HepG2 (cell line): ENCODE measurements around the gene ARHGAP20. TPM values are rescaled to one million over a fixed set of nuclear protein-coding genes. Genes with fewer than 3 reads are reported as not detected.

ENCODE experiments used
- ATAC-seq: fragments of 200-7000 bp; cut with Tn5 transposase; 3 replicates; pipeline ENCODE4 v1.9.1; 2020; ENCODE audit warnings: mild to moderate bottlenecking, moderate library complexity
- BruUV-seq: library from RNA; stranded (reverse); fragments of 400-500 nt; replicated peaks from 2 replicates; lab custom pipeline; 2021; lab: Mats Ljungman, UMichigan
- CTCF ChIA-PET: fragments of 300-600 bp; formaldehyde crosslinking; extraction: SDS; loops from one replicate; lab custom pipeline; 2021; ENCODE audit warnings: low total read pairs, inconsistent platforms, low intra/inter-chr PET ratio; lab: Yijun Ruan, JAX
- POLR2A ChIA-PET: fragments of 350-600 bp; sonication (Branson Sonifier 250); formaldehyde crosslinking; loops from one replicate; lab custom pipeline; 2020; ENCODE audit warnings: antibody characterized with exemption, inconsistent platforms; lab: Yijun Ruan, JAX
- DNase-seq: peaks from one replicate; pipeline ENCODE4 v3.0.0-alpha.2; 2015; ENCODE audit warnings: low spot score
- FAIRE-seq: peaks from 3 replicates; lab custom pipeline; 2011; peaks lifted over from hg19 to GRCh38; lab: Jason Lieb, UNC
- H2AFZ ChIP-seq: one replicate; pipeline ENCODE4 v1.6.1; 2011; ENCODE audit warnings: low read length, inconsistent platforms
- H3K27ac ChIP-seq: fragments of 300-600 bp; 3 replicates; pipeline ENCODE4 v1.8.0; 2011; ENCODE audit warnings: mixed run types, mild to moderate bottlenecking, mixed read lengths, low read length, inconsistent platforms; ENCODE audit not compliant: insufficient read depth; ENCODE audit errors: extremely low read length
- H3K27me3 ChIP-seq, 2 experiments: fragments of 200-600 bp in 1 of 2; 2 replicates in 1 of 2; 3 replicates in 1 of 2; pipeline versions ENCODE4 v1.6.0 to v1.8.0; 2011; ENCODE audit warnings: low read length in 2 of 2, mild to moderate bottlenecking in 2 of 2, moderate library complexity in 2 of 2, inconsistent platforms in 1 of 2; ENCODE audit not compliant: insufficient read depth in 2 of 2, control insufficient read depth in 1 of 2
- H3K36me3 ChIP-seq, 2 experiments: fragments of 200-600 bp in 1 of 2; replicated peaks in 1 of 2; 2 replicates in 1 of 2; 3 replicates in 1 of 2; pipeline versions ENCODE4 v1.5.1 to v1.8.0; 2011; ENCODE audit warnings: low read length in 2 of 2, inconsistent platforms in 1 of 2; ENCODE audit not compliant: insufficient read depth in 2 of 2, control insufficient read depth in 1 of 2
- H3K4me1 ChIP-seq: 2 replicates; pipeline ENCODE4 v1.5.1; 2012; ENCODE audit warnings: low read length, inconsistent platforms; ENCODE audit not compliant: insufficient read depth
- H3K4me2 ChIP-seq: 2 replicates; pipeline ENCODE4 v1.6.0; 2011; ENCODE audit warnings: low read depth, low read length, inconsistent platforms
- H3K4me3 ChIP-seq, 3 experiments: fragments of 200-600 bp in 1 of 3; sonication (generic), shearing (Covaris generic) in 1 of 3; replicated peaks in 1 of 3; 2 replicates each; pipeline ENCODE4 v1.5.1; 2011 to 2016; ENCODE audit warnings: low read length in 3 of 3, inconsistent platforms in 2 of 3, low read depth in 2 of 3, mild to moderate bottlenecking in 2 of 3, control low read depth in 1 of 3, mixed read lengths in 1 of 3; ENCODE audit not compliant: insufficient read depth in 1 of 3
- H3K79me2 ChIP-seq: one replicate; pipeline ENCODE4 v1.6.1; 2011; ENCODE audit warnings: low read length, inconsistent platforms; ENCODE audit not compliant: insufficient read depth
- H3K9ac ChIP-seq: 2 replicates; pipeline ENCODE4 v1.6.0; 2011; ENCODE audit warnings: mild to moderate bottlenecking, low read depth, low read length, inconsistent platforms; ENCODE audit not compliant: insufficient read depth
- H3K9me3 ChIP-seq: 2 replicates; pipeline ENCODE4 v1.5.1; 2012; ENCODE audit warnings: mild to moderate bottlenecking, low read length
- H4K20me1 ChIP-seq: 2 replicates; pipeline ENCODE4 v1.6.0; 2011; ENCODE audit warnings: inconsistent platforms, mild to moderate bottlenecking, low read length, moderate library complexity; ENCODE audit not compliant: insufficient read depth
- CREM ChIP-seq, 2 experiments: sonication (generic) in 1 of 2; formaldehyde crosslinking in 1 of 2; IDR thresholded peaks; 2 replicates each; pipeline versions ENCODE4 v1.4.0 to v1.6.1; 2016 to 2020; ENCODE audit warnings: antibody characterized with exemption in 1 of 2, mild to moderate bottlenecking in 1 of 2, missing genetic modification reagents in 1 of 2
- GZF1 ChIP-seq: sonication (generic); formaldehyde crosslinking; IDR thresholded peaks from 2 replicates; pipeline ENCODE4 v1.5.1; 2020; ENCODE audit warnings: mild to moderate bottlenecking, missing genetic modification reagents
- HOXD1 ChIP-seq: sonication (generic); formaldehyde crosslinking; IDR thresholded peaks from 2 replicates; pipeline ENCODE4 v1.5.0; 2020; ENCODE audit warnings: missing genetic modification reagents
- SIN3A ChIP-seq: IDR thresholded peaks from 2 replicates; pipeline ENCODE4 v1.6.1; 2011; ENCODE audit warnings: low read depth, mild to moderate bottlenecking, control low read depth, low read length, borderline replicate concordance
- YEATS2 ChIP-seq: sonication (generic); formaldehyde crosslinking; IDR thresholded peaks from 2 replicates; pipeline ENCODE4 v1.4.0; 2020; ENCODE audit warnings: missing genetic modification reagents, borderline replicate concordance
- ZFP37 ChIP-seq: sonication (generic); formaldehyde crosslinking; IDR thresholded peaks from 2 replicates; pipeline ENCODE4 v1.4.0; 2020; ENCODE audit warnings: missing genetic modification reagents, borderline replicate concordance
- ZKSCAN8 ChIP-seq: IDR thresholded peaks from 2 replicates; pipeline ENCODE4 v1.6.1; 2016; ENCODE audit warnings: borderline replicate concordance, missing genetic modification reagents, missing compliant biosample characterization
- ZNF101 ChIP-seq: sonication (generic); formaldehyde crosslinking; IDR thresholded peaks from 2 replicates; pipeline ENCODE4 v1.4.0; 2020; ENCODE audit warnings: mild to moderate bottlenecking, low read depth, missing genetic modification reagents, borderline replicate concordance
- ZNF446 ChIP-seq: sonication (generic); formaldehyde crosslinking; IDR thresholded peaks from 2 replicates; pipeline ENCODE4 v1.5.0; 2020; ENCODE audit warnings: mild to moderate bottlenecking, missing genetic modification reagents
- ZNF670 ChIP-seq: sonication (generic); formaldehyde crosslinking; IDR thresholded peaks from 2 replicates; pipeline ENCODE4 v1.8.0; 2022; ENCODE audit warnings: mild to moderate bottlenecking, missing genetic modification reagents, borderline replicate concordance
- ZSCAN30 ChIP-seq: sonication (generic); formaldehyde crosslinking; IDR thresholded peaks from 2 replicates; pipeline ENCODE4 v1.5.0; 2020; ENCODE audit warnings: mild to moderate bottlenecking, missing genetic modification reagents
- WGBS: methylation state at CpG from one replicate; pipeline ENCODE4 v1.1.6; 2017; ENCODE audit warnings: low lambda C conversion rate; 5-methylcytosine and 5-hydroxymethylcytosine counted together
- in situ Hi-C: cut with HindIII; loops from 2 replicates; pipeline ENCODE4 v1.10.0; 2017; ENCODE audit warnings: low pct_unique_long_range_greater_than_20kb; ENCODE audit not compliant: extremely low pct_ligation_motif_present
- intact Hi-C: fragments of 100-400 bp; cut with micrococcal nuclease; formaldehyde crosslinking; loops from one replicate; pipeline ENCODE4 v1.10.0; 2022; ENCODE audit not compliant: unreplicated experiment
- polyA plus RNA-seq, 8 experiments: library from polyadenylated mRNA; depleted of rRNA in 3 of 8; stranded (reverse) in 7 of 8; unstranded in 1 of 8; fragments of >200 nt; fragmentation: Illumina TruSeq in 4 of 8; extraction: Trizol in 4 of 8; gene quantifications; 2 replicates each; pipeline versions ENCODE4 v1.2.1 to v1.2.3, GENCODE V29; 2011 to 2016; ENCODE audit warnings: low read depth in 4 of 8, missing spikeins in 1 of 8, mixed read lengths in 1 of 8; ENCODE audit not compliant: insufficient read depth in 1 of 8
- total RNA-seq, 5 experiments: library from RNA; depleted of rRNA; stranded (reverse); fragments of >200 nt; fragmentation: Illumina TruSeq; extraction: Trizol; gene quantifications; 2 replicates each; pipeline ENCODE4 v1.2.3, GENCODE V29; 2016; ENCODE audit warnings: low read depth in 1 of 5
- TF ChIP-seq, protein P1 (sequence below): sonication (generic); formaldehyde crosslinking; IDR thresholded peaks from 2 replicates; pipeline ENCODE4 v1.4.0; 2020; ENCODE audit warnings: missing genetic modification reagents, mild to moderate bottlenecking, borderline replicate concordance
- TF ChIP-seq, protein P2 (sequence below): sonication (generic); formaldehyde crosslinking; IDR thresholded peaks from 2 replicates; pipeline ENCODE4 v1.5.1; 2020; ENCODE audit warnings: mild to moderate bottlenecking, missing genetic modification reagents
- TF ChIP-seq, protein P3 (sequence below): sonication (generic); formaldehyde crosslinking; IDR thresholded peaks from 2 replicates; pipeline ENCODE4 v1.4.0; 2020; ENCODE audit warnings: missing genetic modification reagents
- TF ChIP-seq, protein P4 (sequence below): sonication (generic); formaldehyde crosslinking; IDR thresholded peaks from 2 replicates; pipeline ENCODE4 v1.5.0; 2020; ENCODE audit warnings: missing genetic modification reagents, mild to moderate bottlenecking, borderline replicate concordance

ARHGAP20 gene
- total and polyA plus RNA-seq, 2 of the 13 experiments (the other 11 are each of a cell fraction or from before 2014, with no cell fraction given), result not detected

DNA sequence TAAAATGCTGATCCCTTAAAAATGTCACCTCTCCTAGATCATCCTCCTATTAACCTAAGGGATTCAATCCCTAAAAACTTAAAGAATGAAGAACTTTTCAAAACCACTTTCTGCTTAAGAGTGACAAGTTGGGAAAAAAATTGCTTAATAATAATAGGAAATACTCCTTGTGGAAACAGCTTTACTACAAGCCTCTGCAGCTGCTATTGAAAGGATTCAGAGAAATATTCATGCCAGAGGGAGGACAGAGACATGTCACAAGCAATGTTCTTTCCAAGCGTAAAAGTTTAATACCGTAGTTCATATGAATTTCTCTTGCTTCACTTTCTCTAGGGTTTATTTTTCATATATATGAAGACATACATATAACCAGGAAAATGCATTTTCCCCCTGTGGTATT is 98.2 kb downstream of the ARHGAP20 start (continued):
- TF ChIP-seq, protein P1, sequence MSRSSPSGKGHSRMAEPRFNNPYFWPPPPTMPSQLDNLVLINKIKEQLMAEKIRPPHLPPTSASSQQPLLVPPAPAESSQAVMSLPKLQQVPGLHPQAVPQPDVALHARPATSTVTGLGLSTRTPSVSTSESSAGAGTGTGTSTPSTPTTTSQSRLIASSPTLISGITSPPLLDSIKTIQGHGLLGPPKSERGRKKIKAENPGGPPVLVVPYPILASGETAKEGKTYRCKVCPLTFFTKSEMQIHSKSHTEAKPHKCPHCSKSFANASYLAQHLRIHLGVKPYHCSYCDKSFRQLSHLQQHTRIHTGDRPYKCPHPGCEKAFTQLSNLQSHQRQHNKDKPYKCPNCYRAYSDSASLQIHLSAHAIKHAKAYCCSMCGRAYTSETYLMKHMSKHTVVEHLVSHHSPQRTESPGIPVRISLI (CRISPR knock-in tag), result no peak
- no peak for TF ChIP-seq SIN3A
- TF ChIP-seq, protein P2, sequence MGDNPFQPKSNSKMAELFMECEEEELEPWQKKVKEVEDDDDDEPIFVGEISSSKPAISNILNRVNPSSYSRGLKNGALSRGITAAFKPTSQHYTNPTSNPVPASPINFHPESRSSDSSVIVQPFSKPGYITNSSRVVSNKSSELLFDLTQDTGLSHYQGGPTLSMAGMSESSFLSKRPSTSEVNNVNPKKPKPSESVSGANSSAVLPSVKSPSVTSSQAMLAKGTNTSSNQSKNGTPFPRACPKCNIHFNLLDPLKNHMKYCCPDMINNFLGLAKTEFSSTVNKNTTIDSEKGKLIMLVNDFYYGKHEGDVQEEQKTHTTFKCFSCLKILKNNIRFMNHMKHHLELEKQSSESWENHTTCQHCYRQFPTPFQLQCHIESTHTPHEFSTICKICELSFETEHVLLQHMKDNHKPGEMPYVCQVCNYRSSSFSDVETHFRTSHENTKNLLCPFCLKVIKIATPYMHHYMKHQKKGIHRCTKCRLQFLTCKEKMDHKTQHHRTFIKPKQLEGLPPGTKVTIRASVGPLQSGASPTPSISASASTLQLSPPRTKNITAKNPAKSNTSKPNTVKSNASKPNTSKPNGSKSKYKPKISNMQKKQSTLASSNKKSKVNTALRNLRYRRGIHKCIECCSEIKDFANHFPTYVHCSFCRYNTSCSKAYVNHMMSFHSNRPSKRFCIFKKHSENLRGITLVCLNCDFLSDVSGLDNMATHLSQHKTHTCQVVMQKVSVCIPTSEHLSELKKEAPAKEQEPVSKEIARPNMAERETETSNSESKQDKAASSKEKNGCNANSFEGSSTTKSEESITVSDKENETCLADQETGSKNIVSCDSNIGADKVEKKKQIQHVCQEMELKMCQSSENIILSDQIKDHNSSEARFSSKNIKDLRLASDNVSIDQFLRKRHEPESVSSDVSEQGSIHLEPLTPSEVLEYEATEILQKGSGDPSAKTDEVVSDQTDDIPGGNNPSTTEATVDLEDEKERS (CRISPR knock-in tag), result no peak
- no peak for TF ChIP-seq ZNF101
- TF ChIP-seq, all 625 proteins: peak for 0

DNA sequence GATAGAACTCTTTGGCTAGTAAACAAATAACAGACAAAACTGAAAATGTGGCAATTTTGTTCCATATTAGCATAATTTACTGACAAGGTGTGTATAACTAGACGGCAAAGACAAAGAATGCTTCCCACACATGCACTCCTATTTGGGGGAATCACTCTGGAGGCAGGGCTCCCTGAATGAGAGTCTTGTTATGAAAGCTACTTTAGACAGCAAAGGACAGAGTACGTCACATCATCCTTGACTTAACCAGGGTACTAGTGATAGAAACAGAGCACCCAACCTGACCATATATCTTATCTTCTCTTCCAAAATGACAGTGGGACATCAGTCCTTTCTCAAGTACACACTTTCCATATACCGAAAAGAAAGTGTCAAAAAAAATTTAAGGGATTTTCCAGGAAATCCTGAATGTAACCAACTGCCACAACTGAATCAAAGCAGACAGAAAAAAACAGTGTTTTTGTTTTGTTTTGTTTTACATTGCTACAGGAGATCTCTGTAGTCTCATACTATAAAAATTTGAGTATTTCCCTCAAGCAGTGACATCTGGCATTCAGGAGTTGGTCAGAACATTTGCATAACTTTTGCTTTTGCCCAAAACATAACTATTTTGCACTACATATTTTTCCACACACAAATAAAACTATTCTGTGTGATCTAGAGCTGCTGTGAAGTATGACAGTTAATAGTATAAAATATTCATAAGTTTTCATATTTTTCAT is 98.9 kb downstream of the ARHGAP20 start:
- Histone ChIP-seq H3K4me3 (no peak overlapping the region), H3K36me3 (no peaks in the 10 kb centered on the region), H3K4me1 (no peaks in the 10 kb centered on the region), H3K27me3 (no peaks in the 10 kb centered on the region), H3K9me3 (no peaks in the 10 kb centered on the region), H4K20me1 (no peaks in the 10 kb centered on the region), H3K79me2 (no peaks in the 10 kb centered on the region), H2AFZ (no peak overlapping the region), H3K4me2 (no peak overlapping the region), H3K9ac (no peak overlapping the region), H3K27ac (no peak overlapping the region)
- ChIA-PET POLR2A (no interaction called here), CTCF (no interaction called here)
- ATAC-seq (no peak), FAIRE-seq (no peak), DNase-seq (no peak)
- BruUV-seq, result no TSS peak
- in situ Hi-C loops (no loop called here), intact Hi-C loops (no loop called here)
- WGBS, result 4% methylated on average over 3 of the region's 3 CpGs
- TF ChIP-seq, protein P3, sequence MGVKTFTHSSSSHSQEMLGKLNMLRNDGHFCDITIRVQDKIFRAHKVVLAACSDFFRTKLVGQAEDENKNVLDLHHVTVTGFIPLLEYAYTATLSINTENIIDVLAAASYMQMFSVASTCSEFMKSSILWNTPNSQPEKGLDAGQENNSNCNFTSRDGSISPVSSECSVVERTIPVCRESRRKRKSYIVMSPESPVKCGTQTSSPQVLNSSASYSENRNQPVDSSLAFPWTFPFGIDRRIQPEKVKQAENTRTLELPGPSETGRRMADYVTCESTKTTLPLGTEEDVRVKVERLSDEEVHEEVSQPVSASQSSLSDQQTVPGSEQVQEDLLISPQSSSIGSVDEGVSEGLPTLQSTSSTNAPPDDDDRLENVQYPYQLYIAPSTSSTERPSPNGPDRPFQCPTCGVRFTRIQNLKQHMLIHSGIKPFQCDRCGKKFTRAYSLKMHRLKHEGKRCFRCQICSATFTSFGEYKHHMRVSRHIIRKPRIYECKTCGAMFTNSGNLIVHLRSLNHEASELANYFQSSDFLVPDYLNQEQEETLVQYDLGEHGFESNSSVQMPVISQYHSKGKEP (CRISPR knock-in tag), result no peak
- TF ChIP-seq CREM (IDR thresholded peaks at IDR 0.05) (no peak), CREM (CRISPR knock-in tag; IDR thresholded peaks at IDR 0.05) (no peak), ZKSCAN8 (CRISPR knock-in tag) (no peak), ZNF670 (CRISPR knock-in tag) (no peak), ZNF446 (CRISPR knock-in tag) (no peak), GZF1 (CRISPR knock-in tag) (no peak), ZFP37 (no peak), ZSCAN30 (CRISPR knock-in tag) (no peak), HOXD1 (CRISPR knock-in tag) (no peak), YEATS2 (CRISPR knock-in tag) (no peak)
- TF ChIP-seq, protein P4, sequence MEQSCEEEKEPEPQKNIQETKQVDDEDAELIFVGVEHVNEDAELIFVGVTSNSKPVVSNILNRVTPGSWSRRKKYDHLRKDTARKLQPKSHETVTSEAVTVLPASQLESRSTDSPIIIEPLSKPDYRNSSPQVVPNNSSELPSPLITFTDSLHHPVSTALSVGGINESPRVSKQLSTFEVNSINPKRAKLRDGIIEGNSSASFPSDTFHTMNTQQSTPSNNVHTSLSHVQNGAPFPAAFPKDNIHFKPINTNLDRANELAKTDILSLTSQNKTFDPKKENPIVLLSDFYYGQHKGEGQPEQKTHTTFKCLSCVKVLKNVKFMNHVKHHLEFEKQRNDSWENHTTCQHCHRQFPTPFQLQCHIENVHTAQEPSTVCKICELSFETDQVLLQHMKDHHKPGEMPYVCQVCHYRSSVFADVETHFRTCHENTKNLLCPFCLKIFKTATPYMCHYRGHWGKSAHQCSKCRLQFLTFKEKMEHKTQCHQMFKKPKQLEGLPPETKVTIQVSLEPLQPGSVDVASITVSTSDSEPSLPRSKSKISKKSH (CRISPR knock-in tag), result no peak
